GM18526 (cell line): Measurements from ENCODE around the gene PTPN6.

Source experiments
- POLR2A ChIP-seq: IDR thresholded peaks from 3 replicates; pipeline ENCODE4 v1.6.1; 2011; ENCODE audit not compliant: insufficient read length; ENCODE audit errors: extremely low read depth

The PTPN6 gene

GRCh38 chr12:6981152-6982052 is 30.2 kb downstream of the PTPN6 start:
- no peak for TF ChIP-seq POLR2A

- no peak for TF ChIP-seq POLR2A
Measured at GRCh38 chr12:6982532-6982931, 31.4 kb downstream of the PTPN6 start.

- TF ChIP-seq POLR2A = no peak
Measured at GRCh38 chr12:6987956-6988553, 36.9 kb downstream of the PTPN6 start.

GRCh38 chr12:6996040-6996441 is 44.9 kb downstream of the PTPN6 start:
- TF ChIP-seq POLR2A = no peak

- TF ChIP-seq POLR2A = no peak
Measured at GRCh38 chr12:6998715-6999451, 47.7 kb downstream of the PTPN6 start.

GRCh38 chr12:7001921-7002591 is 50.9 kb downstream of the PTPN6 start:
- no peak for TF ChIP-seq POLR2A

GRCh38 chr12:7004287-7004803 is 53.2 kb downstream of the PTPN6 start:
- no peak for TF ChIP-seq POLR2A

- no peak for TF ChIP-seq POLR2A
Measured at GRCh38 chr12:7004840-7005239, 53.7 kb downstream of the PTPN6 start.

GRCh38 chr12:7005311-7005710 is 54.2 kb downstream of the PTPN6 start:
- TF ChIP-seq POLR2A = no peak

- no peak for TF ChIP-seq POLR2A
Measured at GRCh38 chr12:7006639-7007038, 55.5 kb downstream of the PTPN6 start.

- TF ChIP-seq POLR2A = no peak
Measured at GRCh38 chr12:7008864-7009263, 57.7 kb downstream of the PTPN6 start.

GRCh38 chr12:7009512-7009911 is 58.4 kb downstream of the PTPN6 start:
- no peak for TF ChIP-seq POLR2A
